Neural cell (in vitro differentiated cells): ENCODE measurements around the gene FAM229A.
"Not testable (repeated sequence)": the region's sequence is repeated elsewhere in the genome, so short reads cannot be mapped to it uniquely, and the experiment has no call there.

ENCODE experiments used
- EP300 ChIP-seq: fragments of 450-650 bp; conservative IDR thresholded peaks from 2 replicates; pipeline ENCODE4 v1.6.1; 2014; ENCODE audit warnings: antibody characterized with exemption, mild to moderate bottlenecking, moderate library complexity; ENCODE audit not compliant: poor library complexity, severe bottlenecking
- EZH2 ChIP-seq: fragments of 200-600, 300-800 bp; shearing (Covaris generic), sonication (generic); IDR thresholded peaks from 2 replicates; pipeline ENCODE4 v1.6.1; 2014; ENCODE audit warnings: antibody characterized with exemption, low read length, borderline replicate concordance, mild to moderate bottlenecking; ENCODE audit not compliant: insufficient read depth, poor library complexity, severe bottlenecking
- POLR2AphosphoS5 ChIP-seq: IDR thresholded peaks from 2 replicates; pipeline ENCODE4 v1.6.1; 2012
- RAD21 ChIP-seq: fragments of 450-650 bp; conservative IDR thresholded peaks from 2 replicates; pipeline ENCODE4 v1.6.1; 2014; ENCODE audit warnings: antibody characterized with exemption, mild to moderate bottlenecking, moderate library complexity
- SMC3 ChIP-seq: fragments of 450-650 bp; conservative IDR thresholded peaks from 2 replicates; pipeline ENCODE4 v1.6.1; 2014; ENCODE audit warnings: antibody characterized with exemption, mild to moderate bottlenecking, moderate library complexity; ENCODE audit not compliant: poor library complexity
- TAF1 ChIP-seq: IDR thresholded peaks from 2 replicates; pipeline ENCODE4 v1.6.1; 2012; ENCODE audit warnings: low read depth
- TF ChIP-seq, protein P1 (sequence below): fragments of 450-650 bp; IDR thresholded peaks from 2 replicates; pipeline ENCODE4 v1.5.1; 2014; ENCODE audit warnings: antibody characterized with exemption, mild to moderate bottlenecking, moderate library complexity; ENCODE audit not compliant: poor library complexity, severe bottlenecking
- TF ChIP-seq, protein P2 (sequence below): IDR thresholded peaks from 2 replicates; pipeline ENCODE4 v1.6.1; 2012; ENCODE audit warnings: borderline replicate concordance

DNA sequence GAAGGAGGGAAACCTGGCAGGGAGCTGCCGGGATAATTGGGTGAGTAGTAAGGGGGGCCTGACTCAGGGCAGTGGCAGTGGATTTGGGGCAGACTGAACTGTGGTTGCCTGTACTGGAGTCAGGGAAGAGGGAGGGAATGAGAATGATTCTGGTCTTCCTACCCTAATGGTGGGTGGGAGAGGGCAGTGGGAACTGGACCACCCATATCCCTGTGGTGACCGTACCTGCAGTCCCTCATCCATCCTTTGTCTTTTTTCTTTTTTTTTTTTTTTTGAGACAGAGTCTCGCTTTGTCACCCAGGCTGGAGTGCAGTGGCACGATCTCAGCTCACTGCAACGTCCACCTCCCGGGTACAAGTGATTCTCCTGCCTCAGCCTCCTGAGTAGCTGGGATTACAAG lies 6.5 kb downstream of the FAM229A start:
- TF ChIP-seq RAD21, TAF1, EZH2, SMC3, EP300, POLR2AphosphoS5: not testable (repeated sequence)
- TF ChIP-seq, protein P1, sequence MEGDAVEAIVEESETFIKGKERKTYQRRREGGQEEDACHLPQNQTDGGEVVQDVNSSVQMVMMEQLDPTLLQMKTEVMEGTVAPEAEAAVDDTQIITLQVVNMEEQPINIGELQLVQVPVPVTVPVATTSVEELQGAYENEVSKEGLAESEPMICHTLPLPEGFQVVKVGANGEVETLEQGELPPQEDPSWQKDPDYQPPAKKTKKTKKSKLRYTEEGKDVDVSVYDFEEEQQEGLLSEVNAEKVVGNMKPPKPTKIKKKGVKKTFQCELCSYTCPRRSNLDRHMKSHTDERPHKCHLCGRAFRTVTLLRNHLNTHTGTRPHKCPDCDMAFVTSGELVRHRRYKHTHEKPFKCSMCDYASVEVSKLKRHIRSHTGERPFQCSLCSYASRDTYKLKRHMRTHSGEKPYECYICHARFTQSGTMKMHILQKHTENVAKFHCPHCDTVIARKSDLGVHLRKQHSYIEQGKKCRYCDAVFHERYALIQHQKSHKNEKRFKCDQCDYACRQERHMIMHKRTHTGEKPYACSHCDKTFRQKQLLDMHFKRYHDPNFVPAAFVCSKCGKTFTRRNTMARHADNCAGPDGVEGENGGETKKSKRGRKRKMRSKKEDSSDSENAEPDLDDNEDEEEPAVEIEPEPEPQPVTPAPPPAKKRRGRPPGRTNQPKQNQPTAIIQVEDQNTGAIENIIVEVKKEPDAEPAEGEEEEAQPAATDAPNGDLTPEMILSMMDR = not testable (repeated sequence)
- TF ChIP-seq, protein P2, sequence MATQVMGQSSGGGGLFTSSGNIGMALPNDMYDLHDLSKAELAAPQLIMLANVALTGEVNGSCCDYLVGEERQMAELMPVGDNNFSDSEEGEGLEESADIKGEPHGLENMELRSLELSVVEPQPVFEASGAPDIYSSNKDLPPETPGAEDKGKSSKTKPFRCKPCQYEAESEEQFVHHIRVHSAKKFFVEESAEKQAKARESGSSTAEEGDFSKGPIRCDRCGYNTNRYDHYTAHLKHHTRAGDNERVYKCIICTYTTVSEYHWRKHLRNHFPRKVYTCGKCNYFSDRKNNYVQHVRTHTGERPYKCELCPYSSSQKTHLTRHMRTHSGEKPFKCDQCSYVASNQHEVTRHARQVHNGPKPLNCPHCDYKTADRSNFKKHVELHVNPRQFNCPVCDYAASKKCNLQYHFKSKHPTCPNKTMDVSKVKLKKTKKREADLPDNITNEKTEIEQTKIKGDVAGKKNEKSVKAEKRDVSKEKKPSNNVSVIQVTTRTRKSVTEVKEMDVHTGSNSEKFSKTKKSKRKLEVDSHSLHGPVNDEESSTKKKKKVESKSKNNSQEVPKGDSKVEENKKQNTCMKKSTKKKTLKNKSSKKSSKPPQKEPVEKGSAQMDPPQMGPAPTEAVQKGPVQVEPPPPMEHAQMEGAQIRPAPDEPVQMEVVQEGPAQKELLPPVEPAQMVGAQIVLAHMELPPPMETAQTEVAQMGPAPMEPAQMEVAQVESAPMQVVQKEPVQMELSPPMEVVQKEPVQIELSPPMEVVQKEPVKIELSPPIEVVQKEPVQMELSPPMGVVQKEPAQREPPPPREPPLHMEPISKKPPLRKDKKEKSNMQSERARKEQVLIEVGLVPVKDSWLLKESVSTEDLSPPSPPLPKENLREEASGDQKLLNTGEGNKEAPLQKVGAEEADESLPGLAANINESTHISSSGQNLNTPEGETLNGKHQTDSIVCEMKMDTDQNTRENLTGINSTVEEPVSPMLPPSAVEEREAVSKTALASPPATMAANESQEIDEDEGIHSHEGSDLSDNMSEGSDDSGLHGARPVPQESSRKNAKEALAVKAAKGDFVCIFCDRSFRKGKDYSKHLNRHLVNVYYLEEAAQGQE = not testable (repeated sequence)
